Astrocyte (in vitro differentiated cells and primary cell): ENCODE measurements around the gene LRRC8D. TPM values are rescaled to one million over a fixed set of nuclear protein-coding genes. Genes with fewer than 3 reads are reported as not detected.

Experiments used
- DNase-seq: peaks from one replicate; pipeline ENCODE4 v3.0.0-alpha.2; 2010; ENCODE audit warnings: low read depth
- FAIRE-seq: peaks from 2 replicates; lab custom pipeline; 2011; peaks lifted over from hg19 to GRCh38; lab: Jason Lieb, UNC
- H2AFZ ChIP-seq: 2 replicates; pipeline ENCODE4 v1.6.0; 2012; ENCODE audit warnings: low read depth, low read length, inconsistent platforms
- H3K27ac ChIP-seq: 2 replicates; pipeline ENCODE4 v1.5.1; 2011; ENCODE audit warnings: low read depth, low read length, inconsistent platforms
- H3K27me3 ChIP-seq: 2 replicates; pipeline ENCODE4 v1.6.0; 2011; ENCODE audit warnings: low read length, inconsistent platforms; ENCODE audit not compliant: insufficient read depth
- H3K36me3 ChIP-seq: 2 replicates; pipeline ENCODE4 v1.5.1; 2011; ENCODE audit warnings: low read length, inconsistent platforms; ENCODE audit not compliant: insufficient read depth
- H3K4me1 ChIP-seq: 2 replicates; pipeline ENCODE4 v1.5.1; 2011; ENCODE audit warnings: low read length, inconsistent platforms; ENCODE audit not compliant: insufficient read depth
- H3K4me2 ChIP-seq: 2 replicates; pipeline ENCODE4 v1.6.0; 2012; ENCODE audit warnings: low read length, inconsistent platforms
- H3K4me3 ChIP-seq: 2 replicates; pipeline ENCODE4 v1.5.1; 2011; ENCODE audit warnings: low read depth, mild to moderate bottlenecking, low read length, inconsistent platforms; ENCODE audit not compliant: insufficient read depth
- H3K79me2 ChIP-seq: 2 replicates; pipeline ENCODE4 v1.6.0; 2012; ENCODE audit warnings: mild to moderate bottlenecking, low read length, inconsistent platforms; ENCODE audit not compliant: insufficient read depth
- H3K9ac ChIP-seq: 2 replicates; pipeline ENCODE4 v1.6.0; 2012; ENCODE audit warnings: mild to moderate bottlenecking, low read length, inconsistent platforms
- H3K9me3 ChIP-seq: 2 replicates; pipeline ENCODE4 v1.5.1; 2012; ENCODE audit warnings: low read depth, mild to moderate bottlenecking, low read length, inconsistent platforms; ENCODE audit not compliant: insufficient read depth
- H4K20me1 ChIP-seq: 2 replicates; pipeline ENCODE4 v1.6.0; 2012; ENCODE audit warnings: low read length, inconsistent platforms; ENCODE audit not compliant: insufficient read depth
- H3K27ac Mint-ChIP-seq: one replicate; pipeline ENCODE4 v1.8.0; 2021; ENCODE audit warnings: mild to moderate bottlenecking, mixed read lengths; ENCODE audit not compliant: unreplicated experiment
- H3K27me3 Mint-ChIP-seq: one replicate; pipeline ENCODE4 v1.8.0; 2021; ENCODE audit warnings: low read depth, mixed read lengths; ENCODE audit not compliant: unreplicated experiment
- H3K36me3 Mint-ChIP-seq: one replicate; pipeline ENCODE4 v1.8.0; 2021; ENCODE audit warnings: low read depth, mixed read lengths; ENCODE audit not compliant: unreplicated experiment
- H3K4me1 Mint-ChIP-seq: one replicate; pipeline ENCODE4 v1.8.0; 2021; ENCODE audit warnings: low read depth, mixed read lengths; ENCODE audit not compliant: unreplicated experiment
- H3K4me3 Mint-ChIP-seq: one replicate; pipeline ENCODE4 v1.8.0; 2021; ENCODE audit warnings: mild to moderate bottlenecking, moderate library complexity, mixed read lengths; ENCODE audit not compliant: unreplicated experiment
- H3K9me3 Mint-ChIP-seq: one replicate; pipeline ENCODE4 v1.8.0; 2021; ENCODE audit warnings: mild to moderate bottlenecking, mixed read lengths; ENCODE audit not compliant: unreplicated experiment
- EZH2 ChIP-seq: IDR thresholded peaks from 2 replicates; pipeline ENCODE4 v1.6.1; 2012; ENCODE audit warnings: mild to moderate bottlenecking, low read length, inconsistent platforms; ENCODE audit not compliant: insufficient read depth
- total RNA-seq: library from RNA; stranded (reverse); gene quantifications from 2 replicates; pipeline ENCODE4 v1.2.1, GENCODE V29; 2021
- TF ChIP-seq, protein P1 (sequence below): IDR thresholded peaks from 2 replicates; pipeline ENCODE4 v1.5.1; 2011; ENCODE audit warnings: low read depth, mild to moderate bottlenecking, inconsistent platforms, low read length, moderate library complexity; ENCODE audit not compliant: insufficient read depth

LRRC8D gene
- total RNA-seq, 1 donor from 2014 or later, result 36.9 TPM

DNA sequence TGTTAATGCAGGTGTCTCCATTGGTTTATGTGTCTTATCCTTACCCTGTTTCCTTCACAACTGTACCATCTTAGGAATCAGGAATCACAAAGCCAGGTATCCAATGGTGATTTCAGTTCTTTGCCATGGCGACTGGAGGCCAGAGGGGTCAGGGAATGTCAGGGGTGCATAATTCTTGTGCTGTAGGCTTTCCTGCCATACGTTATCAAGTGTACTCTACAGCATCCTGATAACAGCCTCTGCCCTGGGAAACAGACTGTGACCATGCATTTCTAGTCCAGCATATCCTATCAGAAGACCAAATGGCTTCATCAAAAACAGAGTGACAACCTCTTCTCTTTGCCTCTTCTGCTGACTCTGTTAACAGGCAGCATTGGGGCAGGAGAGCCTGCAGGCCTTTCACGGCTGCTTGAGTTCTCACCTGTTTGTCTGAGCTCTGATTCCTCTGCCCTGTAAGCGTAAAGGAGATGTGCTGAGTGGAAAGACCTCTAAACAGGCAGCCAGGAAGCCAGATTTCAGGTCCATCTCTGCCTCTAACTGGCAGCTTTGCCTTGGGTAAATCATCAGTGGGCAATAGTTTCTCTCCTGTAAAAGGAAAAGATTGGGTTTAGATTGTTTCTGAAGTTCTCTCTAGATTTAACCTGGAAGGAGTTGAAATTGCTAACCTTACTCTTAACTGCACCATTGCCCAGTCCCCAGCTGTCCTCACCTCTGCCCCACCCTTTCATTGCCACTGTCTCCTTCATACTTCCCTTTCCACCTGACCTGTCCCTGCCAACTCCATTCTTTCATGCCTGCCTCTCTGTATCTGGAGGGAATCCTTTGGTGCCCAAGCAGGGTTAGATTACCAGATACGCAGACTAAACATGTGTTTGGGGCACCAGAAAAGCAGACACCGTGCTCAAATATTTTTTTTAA lies 80.2 kb downstream of the LRRC8D start:
- FAIRE-seq (no peak), DNase-seq (no peak)
- H4K20me1 ChIP-seq, result no peaks in the 10 kb centered on the region
- H3K4me1 ChIP-seq, result peaks cover 13% of the 10 kb centered on the region
- no peaks in the 10 kb centered on the region for H3K9me3 ChIP-seq
- H3K27ac ChIP-seq, result no peak overlapping the region
- TF ChIP-seq EZH2, result no peak
- TF ChIP-seq, protein P1, sequence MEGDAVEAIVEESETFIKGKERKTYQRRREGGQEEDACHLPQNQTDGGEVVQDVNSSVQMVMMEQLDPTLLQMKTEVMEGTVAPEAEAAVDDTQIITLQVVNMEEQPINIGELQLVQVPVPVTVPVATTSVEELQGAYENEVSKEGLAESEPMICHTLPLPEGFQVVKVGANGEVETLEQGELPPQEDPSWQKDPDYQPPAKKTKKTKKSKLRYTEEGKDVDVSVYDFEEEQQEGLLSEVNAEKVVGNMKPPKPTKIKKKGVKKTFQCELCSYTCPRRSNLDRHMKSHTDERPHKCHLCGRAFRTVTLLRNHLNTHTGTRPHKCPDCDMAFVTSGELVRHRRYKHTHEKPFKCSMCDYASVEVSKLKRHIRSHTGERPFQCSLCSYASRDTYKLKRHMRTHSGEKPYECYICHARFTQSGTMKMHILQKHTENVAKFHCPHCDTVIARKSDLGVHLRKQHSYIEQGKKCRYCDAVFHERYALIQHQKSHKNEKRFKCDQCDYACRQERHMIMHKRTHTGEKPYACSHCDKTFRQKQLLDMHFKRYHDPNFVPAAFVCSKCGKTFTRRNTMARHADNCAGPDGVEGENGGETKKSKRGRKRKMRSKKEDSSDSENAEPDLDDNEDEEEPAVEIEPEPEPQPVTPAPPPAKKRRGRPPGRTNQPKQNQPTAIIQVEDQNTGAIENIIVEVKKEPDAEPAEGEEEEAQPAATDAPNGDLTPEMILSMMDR, result no peak
- peaks cover 16% of the 10 kb centered on the region for H3K36me3 Mint-ChIP-seq
- no peak overlapping the region for H2AFZ ChIP-seq
- no peaks in the 10 kb centered on the region for H3K27me3 Mint-ChIP-seq
- no peak overlapping the region for H3K9ac ChIP-seq
- H3K4me2 ChIP-seq, result no peak overlapping the region
- H3K79me2 ChIP-seq, result no peaks in the 10 kb centered on the region
- no peak overlapping the region for H3K4me3 Mint-ChIP-seq
- no peaks in the 10 kb centered on the region for H3K9me3 Mint-ChIP-seq
- no peaks in the 10 kb centered on the region for H3K27me3 ChIP-seq
- H3K27ac Mint-ChIP-seq, result no peak overlapping the region
- H3K4me3 ChIP-seq, result no peak overlapping the region
- no peaks in the 10 kb centered on the region for H3K36me3 ChIP-seq
- H3K4me1 Mint-ChIP-seq, result peaks cover 28% of the 10 kb centered on the region

DNA sequence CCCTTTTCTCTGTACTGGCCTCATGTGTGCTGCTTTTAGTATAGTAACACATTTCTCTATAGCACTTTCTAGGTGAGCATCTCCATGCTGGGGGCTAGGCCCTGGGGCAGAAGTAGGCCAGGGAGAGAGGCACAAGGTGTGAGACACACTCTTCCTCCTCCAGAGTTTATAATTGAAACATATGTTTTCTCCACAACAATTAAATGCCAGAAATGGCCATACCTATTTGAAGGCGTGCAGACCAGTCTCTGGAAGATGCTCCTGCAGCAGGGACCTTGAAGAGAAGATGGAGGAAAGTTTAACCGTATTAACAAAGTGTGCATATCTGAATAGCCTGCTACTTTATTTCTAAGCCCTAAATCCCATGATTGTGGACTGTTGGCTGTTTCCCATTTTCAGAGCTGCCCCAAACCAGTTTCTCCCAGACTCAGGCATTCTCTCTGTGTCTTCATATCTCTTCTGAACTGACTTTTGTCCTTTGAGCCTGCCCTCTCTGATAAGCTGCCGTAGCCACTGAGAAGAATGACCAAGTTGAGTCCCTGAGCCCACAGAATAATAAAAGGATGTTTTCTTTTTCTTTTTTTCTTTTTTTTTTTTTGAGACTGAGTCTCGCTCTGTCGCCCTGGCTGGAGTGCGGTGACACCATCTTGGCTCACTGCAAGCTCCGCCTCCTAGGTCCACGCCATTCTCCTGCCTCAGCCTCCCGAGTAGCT lies 81.3 kb downstream of the LRRC8D start:
- no peak overlapping the region for H3K4me3 ChIP-seq
- no peak overlapping the region for H3K27ac ChIP-seq
- no peaks in the 10 kb centered on the region for H3K27me3 ChIP-seq
- H3K9me3 ChIP-seq, result no peaks in the 10 kb centered on the region
- no peak overlapping the region for H2AFZ ChIP-seq
- H3K9ac ChIP-seq, result no peak overlapping the region
- no peak overlapping the region for H3K27ac Mint-ChIP-seq
- H3K27me3 Mint-ChIP-seq, result no peaks in the 10 kb centered on the region
- H3K36me3 ChIP-seq, result no peaks in the 10 kb centered on the region
- no peak overlapping the region for H3K4me3 Mint-ChIP-seq
- no peaks in the 10 kb centered on the region for H3K9me3 Mint-ChIP-seq
- H3K79me2 ChIP-seq, result no peaks in the 10 kb centered on the region
- FAIRE-seq, result no peak
- H3K4me1 Mint-ChIP-seq, result peaks cover 31% of the 10 kb centered on the region
- no peaks in the 10 kb centered on the region for H4K20me1 ChIP-seq
- no peak overlapping the region for H3K4me2 ChIP-seq
- DNase-seq, result no peak
- TF ChIP-seq EZH2, result no peak
- TF ChIP-seq, protein P1, result no peak
- H3K4me1 ChIP-seq, result peaks cover 18% of the 10 kb centered on the region
- peaks cover 16% of the 10 kb centered on the region for H3K36me3 Mint-ChIP-seq
